Nephron progenitor cell (in vitro differentiated cells): ENCODE data around the gene NUDT16L1.
A peak's percentile ranks its signal among the peaks of the same experiment; 100 is the strongest.

Experiments
- DNase-seq: peaks from one replicate; pipeline ENCODE4 v3.0.0; 2021
- H3K27ac Mint-ChIP-seq: 2 replicates; pipeline ENCODE4 v1.8.0; 2021; ENCODE audit warnings: mild to moderate bottlenecking, moderate library complexity, mixed read lengths
- H3K27me3 Mint-ChIP-seq: 2 replicates; pipeline ENCODE4 v1.8.0; 2021; ENCODE audit warnings: mild to moderate bottlenecking, low read depth, mixed read lengths; ENCODE audit not compliant: poor library complexity
- H3K36me3 Mint-ChIP-seq: 2 replicates; pipeline ENCODE4 v1.8.0; 2021; ENCODE audit warnings: low read depth, mixed read lengths
- H3K4me1 Mint-ChIP-seq: 2 replicates; pipeline ENCODE4 v1.8.0; 2021; ENCODE audit warnings: mixed read lengths
- H3K4me3 Mint-ChIP-seq: 2 replicates; pipeline ENCODE4 v1.8.0; 2021; ENCODE audit warnings: mild to moderate bottlenecking, moderate library complexity, mixed read lengths
- H3K9me3 Mint-ChIP-seq: 2 replicates; pipeline ENCODE4 v1.8.0; 2021; ENCODE audit warnings: mild to moderate bottlenecking, moderate library complexity, mixed read lengths
- CTCF ChIP-seq: fragments of 200-600 bp; sonication (generic); IDR thresholded peaks from 2 replicates; pipeline ENCODE4 v1.5.0; 2021; ENCODE audit warnings: antibody characterized with exemption

The NUDT16L1 gene

GRCh38 chr16:4726616-4727015, 33.3 kb downstream of the NUDT16L1 start:
- Mint-ChIP-seq H3K4me1 (peaks cover 18% of the 10 kb centered on the region), H3K4me3 (no peak overlapping the region), H3K9me3 (no peaks in the 10 kb centered on the region), H3K27me3 (no peaks in the 10 kb centered on the region), H3K27ac (peak overlapping the region; percentile 59), H3K36me3 (peaks cover 44% of the 10 kb centered on the region)
- no peak for TF ChIP-seq CTCF
- no peak for DNase-seq

- Mint-ChIP-seq H3K27me3 (no peaks in the 10 kb centered on the region), H3K9me3 (no peaks in the 10 kb centered on the region), H3K36me3 (peaks cover 37% of the 10 kb centered on the region), H3K27ac (peak overlapping the region; percentile 66), H3K4me3 (no peak overlapping the region), H3K4me1 (peaks cover 29% of the 10 kb centered on the region)
- TF ChIP-seq CTCF = no peak
- DNase-seq = no peak
Observed at GRCh38 chr16:4728676-4729075, 35.3 kb downstream of the NUDT16L1 start.

- Mint-ChIP-seq H3K4me1 (peaks cover 32% of the 10 kb centered on the region), H3K27me3 (no peaks in the 10 kb centered on the region), H3K4me3 (no peak overlapping the region), H3K9me3 (no peaks in the 10 kb centered on the region), H3K27ac (peak overlapping the region; percentile 51), H3K36me3 (peaks cover 33% of the 10 kb centered on the region)
- DNase-seq = no peak
- no peak for TF ChIP-seq CTCF
Observed at GRCh38 chr16:4729876-4730275, 36.5 kb downstream of the NUDT16L1 start.

GRCh38 chr16:4733211-4733742, 39.9 kb downstream of the NUDT16L1 start:
- no peak for TF ChIP-seq CTCF
- H3K27ac Mint-ChIP-seq = peak overlapping the region; percentile 77
- H3K4me3 Mint-ChIP-seq = peak overlapping the region; percentile 94
- peaks cover 44% of the 10 kb centered on the region for H3K4me1 Mint-ChIP-seq
- H3K9me3 Mint-ChIP-seq = no peaks in the 10 kb centered on the region
- peaks cover 21% of the 10 kb centered on the region for H3K36me3 Mint-ChIP-seq
- no peak for DNase-seq
- H3K27me3 Mint-ChIP-seq = peaks cover 13% of the 10 kb centered on the region

GRCh38 chr16:4733747-4734062, 40.3 kb downstream of the NUDT16L1 start:
- H3K27me3 Mint-ChIP-seq = peaks cover 13% of the 10 kb centered on the region
- H3K9me3 Mint-ChIP-seq = no peaks in the 10 kb centered on the region
- peaks cover 42% of the 10 kb centered on the region for H3K4me1 Mint-ChIP-seq
- peaks cover 17% of the 10 kb centered on the region for H3K36me3 Mint-ChIP-seq
- DNase-seq = no peak
- TF ChIP-seq CTCF = no peak
- peak overlapping the region; percentile 94 for H3K4me3 Mint-ChIP-seq
- H3K27ac Mint-ChIP-seq = peak overlapping the region; percentile 83

GRCh38 chr16:4734063-4734729, 40.8 kb downstream of the NUDT16L1 start, which contains the start of the genes ANKS3 and DNAAF8:
Gene ANKS3, minus strand, starts transcription at chr16:4734271. Its CDS starts 4,122 bp downstream, at chr16:4730149.
Gene DNAAF8, plus strand, starts transcription at chr16:4734537. Its CDS starts 1,978 bp downstream, at chr16:4736515.
- Mint-ChIP-seq H3K36me3 (peaks cover 13% of the 10 kb centered on the region), H3K27ac (peak within 1 kb of the TSS; percentile 99), H3K9me3 (no peaks in the 10 kb centered on the region), H3K4me1 (peaks cover 38% of the 10 kb centered on the region), H3K27me3 (peaks cover 13% of the 10 kb centered on the region), H3K4me3 (peak within 1 kb of the TSS; percentile 94)
- peak; percentile 93 for DNase-seq
- TF ChIP-seq CTCF = no peak
